Measurements from ENCODE around the gene DNAJA4. TPM values are rescaled to one million over a fixed set of nuclear protein-coding genes. Genes with fewer than 3 reads are reported as not detected.

Gene DNAJA4
- total RNA-seq, 1 donor from 2014 or later = 39.5 TPM

- intact Hi-C loops (cut with micrococcal nuclease) = no loop called here
Observed at GRCh38 chr15:78276064-78276943, 11.9 kb downstream of the DNAJA4 start.

GRCh38 chr15:78280319-78281072 is 16.1 kb downstream of the DNAJA4 start:
- intact Hi-C loops (cut with micrococcal nuclease) = no loop called here

GRCh38 chr15:78282324-78282723 is 18.0 kb downstream of the DNAJA4 start:
- intact Hi-C loops (cut with micrococcal nuclease) = no loop called here

GRCh38 chr15:78284758-78285157 is 20.4 kb downstream of the DNAJA4 start:
- intact Hi-C loops (cut with micrococcal nuclease) = no loop called here

- intact Hi-C loops (cut with micrococcal nuclease) = no loop called here
Observed at GRCh38 chr15:78290222-78290621, 25.9 kb downstream of the DNAJA4 start.

- intact Hi-C loops (cut with micrococcal nuclease) = no loop called here
Observed at GRCh38 chr15:78291052-78291451, 26.7 kb downstream of the DNAJA4 start.

- intact Hi-C loops (cut with micrococcal nuclease) = no loop called here
Observed at GRCh38 chr15:78291698-78292097, 27.3 kb downstream of the DNAJA4 start.

- intact Hi-C loops (cut with micrococcal nuclease) = no loop called here
Observed at GRCh38 chr15:78292219-78292618, 27.9 kb downstream of the DNAJA4 start.

- intact Hi-C loops (cut with micrococcal nuclease) = loop anchor here (1.0 to 2.0 kb wide), 4 partner anchors 35 to 241 kb away; partner anchors contain the start of genes DNAJA4, IDH3A, IREB2 and PSMA4
Observed at GRCh38 chr15:78299101-78299930, 35.0 kb downstream of the DNAJA4 start, which contains the start of gene SKIC8. Gene SKIC8 (minus strand): TSS chr15:78299609. CDS start chr15:78295686, 3,923 bp downstream.

GRCh38 chr15:78301326-78301725 is 37.0 kb downstream of the DNAJA4 start:
- intact Hi-C loops (cut with micrococcal nuclease) = loop anchor here (10.0 kb wide), 1 partner anchor 163 kb away; no protein-coding TSS in a partner anchor

GRCh38 chr15:78301828-78302227 is 37.5 kb downstream of the DNAJA4 start:
- intact Hi-C loops (cut with micrococcal nuclease) = loop anchor here (10.0 kb wide), 1 partner anchor 163 kb away; no protein-coding TSS in a partner anchor

GRCh38 chr15:78302579-78303312 is 38.4 kb downstream of the DNAJA4 start:
- intact Hi-C loops (cut with micrococcal nuclease) = loop anchor here (10.0 kb wide), 1 partner anchor 162 kb away; no protein-coding TSS in a partner anchor

- intact Hi-C loops (cut with micrococcal nuclease) = loop anchor here (10.0 kb wide), 1 partner anchor 160 kb away; no protein-coding TSS in a partner anchor
Observed at GRCh38 chr15:78304216-78305066, 40.1 kb downstream of the DNAJA4 start.

- intact Hi-C loops (cut with micrococcal nuclease) = loop anchor here (10.0 kb wide), 1 partner anchor 159 kb away; no protein-coding TSS in a partner anchor
Observed at GRCh38 chr15:78306176-78306774, 41.9 kb downstream of the DNAJA4 start.

- intact Hi-C loops (cut with micrococcal nuclease) = loop anchor here (1.0 to 10.0 kb wide), 2 partner anchors 115 to 157 kb away; no protein-coding TSS in a partner anchor
Observed at GRCh38 chr15:78307976-78308375, 43.6 kb downstream of the DNAJA4 start.

GRCh38 chr15:78308422-78309032 is 44.2 kb downstream of the DNAJA4 start:
- intact Hi-C loops (cut with micrococcal nuclease) = loop anchor here (1.0 to 10.0 kb wide), 2 partner anchors 115 to 156 kb away; no protein-coding TSS in a partner anchor

GRCh38 chr15:78311292-78311691 is 46.9 kb downstream of the DNAJA4 start:
- intact Hi-C loops (cut with micrococcal nuclease) = no loop called here

- intact Hi-C loops (cut with micrococcal nuclease) = no loop called here
Observed at GRCh38 chr15:78312536-78312935, 48.2 kb downstream of the DNAJA4 start.

Measured in T-helper 2 cell treated with Interferon-gamma antibody and Interleukin-4, amounts not matched to agents 100 ng/mL and 5 ng/mL, for 36 hours (primary cell).